GM21423 (cell line): ENCODE data around the gene DCAF4L1.

Experiments
- ATAC-seq: cut with Tn5 transposase; IDR thresholded peaks from one replicate; pipeline ENCODE4 v1.9.1; 2021; ENCODE audit warnings: mild to moderate bottlenecking, moderate library complexity; ENCODE audit not compliant: unreplicated experiment

DCAF4L1 gene

GRCh38 chr4:41989994-41990364 lies 8.4 kb downstream of the DCAF4L1 start:
- peak; percentile 11 for ATAC-seq

- peak; percentile 99 for ATAC-seq
These were observed 9.0 kb downstream of the DCAF4L1 start, which contains the start of gene SLC30A9 for GRCh38 chr4:41990365-41991111. SLC30A9 (plus strand) TSS chr4:41990530; CDS start chr4:41990652, 122 bp downstream.

DNA sequence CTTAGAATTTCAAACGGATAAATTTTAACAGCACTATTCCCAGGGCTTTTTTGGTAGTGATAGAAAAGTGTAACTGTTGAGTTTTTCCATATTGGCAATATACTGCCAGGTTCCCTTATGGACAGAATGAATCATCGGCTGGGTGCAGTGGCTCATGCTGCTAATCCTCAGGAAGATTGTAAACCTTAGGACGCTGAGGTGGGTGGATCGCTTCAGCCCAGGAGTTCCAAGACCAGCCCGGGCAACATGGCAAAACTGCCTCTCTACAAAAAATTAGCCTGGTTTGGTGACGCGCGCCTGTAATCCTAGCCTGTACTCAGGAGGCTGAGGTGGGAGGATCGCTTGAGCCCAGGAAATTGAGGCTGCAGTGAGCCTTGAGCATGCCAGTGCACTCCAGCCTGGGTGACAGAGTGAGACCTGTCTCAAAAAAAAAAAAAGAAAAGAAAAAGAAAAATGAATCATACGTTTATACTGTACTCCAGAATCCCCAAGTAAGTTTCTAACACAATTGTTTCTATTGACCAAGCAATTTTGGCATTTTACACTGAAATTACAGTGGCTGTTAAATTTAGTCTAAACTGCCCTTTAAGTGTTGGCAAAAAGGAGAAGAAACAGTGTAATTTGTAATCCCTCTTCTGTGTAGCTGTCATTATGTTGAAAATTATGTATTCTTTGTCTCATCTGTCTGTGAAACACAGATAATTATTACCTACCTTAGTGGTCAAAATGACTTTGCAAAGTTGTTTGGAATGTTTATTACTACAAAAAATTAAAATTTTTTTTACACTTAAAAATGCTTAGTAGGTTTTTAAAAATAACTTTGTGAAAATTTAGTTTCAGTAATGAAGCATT lies 10.6 kb downstream of the DCAF4L1 start:
- ATAC-seq = no peak

DNA sequence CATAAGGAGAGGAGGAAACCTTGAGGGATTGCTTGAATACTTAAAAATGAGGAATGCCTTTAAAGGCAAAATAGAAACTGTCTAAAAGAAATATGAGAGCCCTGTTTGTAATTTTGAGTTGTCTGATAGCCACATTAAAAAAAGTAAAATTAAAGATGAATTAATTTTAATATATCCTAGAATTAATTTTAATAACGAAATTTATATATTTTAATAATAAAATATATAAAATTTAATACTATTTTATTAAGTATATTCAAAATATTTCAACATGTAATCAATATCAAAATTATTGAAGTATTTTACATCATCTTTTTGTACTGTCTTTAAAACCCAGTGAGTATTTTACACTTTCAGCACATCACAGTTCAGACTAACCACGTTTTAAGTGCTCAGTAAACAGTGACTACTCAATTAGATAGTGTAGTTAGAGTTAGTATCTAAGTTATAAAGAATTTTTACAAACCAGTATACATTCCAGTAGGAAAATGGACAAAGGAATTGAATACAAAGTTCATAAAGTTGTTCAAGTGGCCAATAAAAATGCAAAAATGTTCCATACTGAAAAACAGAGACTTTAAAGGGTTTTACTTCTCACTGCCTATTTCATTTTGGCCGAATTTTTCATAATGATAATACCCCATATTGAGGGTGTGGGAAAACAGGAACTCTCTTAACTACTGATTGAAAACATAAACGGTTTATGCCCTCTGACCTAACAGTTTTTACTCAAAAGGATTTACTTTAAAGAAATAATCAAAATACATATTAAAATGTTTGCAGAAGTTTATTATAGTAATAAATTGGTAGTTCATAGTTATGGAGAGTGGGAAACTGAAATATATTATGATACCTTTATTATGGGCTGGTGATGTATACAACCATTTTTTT lies 11.7 kb downstream of the DCAF4L1 start:
- ATAC-seq = no peak

DNA sequence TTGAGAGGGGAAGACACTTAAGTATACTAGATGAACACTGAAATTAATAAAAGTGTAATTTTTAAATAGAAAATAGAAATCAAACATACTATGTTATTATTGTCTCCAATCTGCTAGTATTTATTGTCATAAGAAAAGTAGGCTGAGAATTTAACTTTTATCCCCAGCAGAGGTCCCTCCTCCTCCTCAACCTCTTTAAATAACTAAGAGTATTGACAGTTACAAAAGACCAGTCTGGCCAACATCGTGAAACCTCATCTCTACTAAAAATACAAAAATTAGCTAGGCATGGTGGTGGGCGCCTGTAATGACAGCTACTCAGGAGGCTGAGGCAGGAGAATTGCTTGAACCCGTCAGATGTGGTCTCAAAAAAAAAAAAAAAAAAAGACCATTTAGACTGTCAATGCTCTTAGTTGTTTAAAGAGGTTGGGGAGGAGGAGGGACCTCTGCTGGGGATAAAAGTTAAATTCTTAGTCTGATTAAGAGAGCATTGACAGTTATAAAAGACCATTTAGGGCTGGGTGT lies 13.0 kb downstream of the DCAF4L1 start:
- no peak for ATAC-seq

DNA sequence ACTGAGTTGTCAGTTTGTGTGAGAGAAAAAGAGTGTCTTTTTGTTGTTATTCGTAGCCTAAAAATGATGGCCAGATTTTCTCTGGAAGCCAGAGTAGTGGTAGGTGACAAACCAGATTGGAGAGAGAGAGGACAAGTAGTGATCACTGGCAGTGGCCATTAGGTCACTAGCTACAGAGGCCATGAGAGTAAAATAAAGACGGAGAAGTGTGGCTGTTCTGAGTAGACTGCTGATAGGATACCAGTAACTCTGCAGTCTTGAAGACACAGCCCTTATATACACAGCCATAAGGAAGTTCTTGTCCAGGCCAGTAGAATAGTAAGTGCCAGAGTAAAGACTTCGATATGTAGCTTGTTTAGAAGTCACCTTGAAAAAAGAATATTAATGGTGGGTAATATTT lies 16.5 kb downstream of the DCAF4L1 start:
- no peak for ATAC-seq

DNA sequence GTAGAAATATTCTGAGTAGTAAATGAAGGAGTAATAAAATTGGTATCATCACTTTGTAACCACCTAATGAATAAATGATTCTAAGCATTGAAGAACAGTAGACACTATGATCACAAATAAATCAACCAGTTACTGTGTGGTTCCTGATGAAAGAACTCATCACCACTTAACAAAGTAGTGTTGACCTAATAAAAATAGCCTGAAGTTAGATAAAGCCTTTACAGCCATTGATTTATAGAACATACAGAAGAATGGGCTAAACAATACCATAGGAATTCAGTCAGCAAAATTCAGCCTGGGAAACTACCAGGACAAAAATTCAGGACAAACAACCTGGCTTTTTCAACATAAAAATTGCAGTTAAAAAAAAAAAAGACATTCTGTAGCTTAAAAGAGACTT lies 17.8 kb downstream of the DCAF4L1 start:
- ATAC-seq = no peak

GRCh38 chr4:42008011-42008786 lies 26.6 kb downstream of the DCAF4L1 start:
- ATAC-seq = no peak

- ATAC-seq = no peak
These were observed 33.9 kb downstream of the DCAF4L1 start for GRCh38 chr4:42015438-42015837.

GRCh38 chr4:42018451-42018850 lies 36.9 kb downstream of the DCAF4L1 start:
- ATAC-seq = no peak
